GM19438 (cell line): ENCODE data around the gene OR2T12.
"Not testable (repeated sequence)": the region's sequence is repeated elsewhere in the genome, so short reads cannot be mapped to it uniquely, and the experiment has no call there.

Experiments
- ATAC-seq: cut with Tn5 transposase; IDR thresholded peaks from one replicate; pipeline ENCODE4 v1.9.1; 2021; ENCODE audit warnings: low read depth; ENCODE audit not compliant: unreplicated experiment

Gene OR2T12

GRCh38 chr1:248303324-248303723 is at the start of gene OR2T12:
TSS of gene OR2T12 (minus strand) at chr1:248303424. CDS start at chr1:248295578, 7,846 bp downstream.
- no peak for ATAC-seq

GRCh38 chr1:248348475-248348874 is 45.3 kb upstream of the OR2T12 start, which contains the start of gene OR14C36:
TSS of gene OR14C36 (plus strand) at chr1:248348775. CDS start at chr1:248348775, 0 bp downstream.
- ATAC-seq: no peak

- ATAC-seq: no peak
These were observed 40.2 kb upstream of the OR2T12 start for GRCh38 chr1:248343451-248343850.

DNA sequence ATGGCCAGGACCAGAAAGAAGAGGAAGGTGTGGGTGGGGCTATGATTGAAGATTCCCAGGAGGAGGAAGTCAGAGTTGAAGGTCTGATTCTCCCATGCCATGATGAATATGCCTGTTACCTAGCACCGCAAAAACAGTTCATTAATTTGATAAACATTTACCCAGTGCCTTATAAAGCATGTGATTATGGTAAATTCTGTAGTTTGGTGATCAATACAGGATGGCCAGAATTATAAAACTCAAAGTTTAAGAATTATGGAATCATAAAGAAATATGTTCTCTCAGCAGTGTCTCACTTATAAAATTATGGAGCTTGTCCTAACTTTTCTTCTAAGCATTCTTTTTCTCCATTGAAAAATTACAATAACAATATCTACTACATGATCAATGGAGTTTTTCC is 21.2 kb upstream of the OR2T12 start, which contains the start of gene OR2M7:
TSS of gene OR2M7 (minus strand) at position 101 of the 400 bp plus-strand sequence. CDS start at position 101, 0 bp downstream.
- ATAC-seq: no peak

DNA sequence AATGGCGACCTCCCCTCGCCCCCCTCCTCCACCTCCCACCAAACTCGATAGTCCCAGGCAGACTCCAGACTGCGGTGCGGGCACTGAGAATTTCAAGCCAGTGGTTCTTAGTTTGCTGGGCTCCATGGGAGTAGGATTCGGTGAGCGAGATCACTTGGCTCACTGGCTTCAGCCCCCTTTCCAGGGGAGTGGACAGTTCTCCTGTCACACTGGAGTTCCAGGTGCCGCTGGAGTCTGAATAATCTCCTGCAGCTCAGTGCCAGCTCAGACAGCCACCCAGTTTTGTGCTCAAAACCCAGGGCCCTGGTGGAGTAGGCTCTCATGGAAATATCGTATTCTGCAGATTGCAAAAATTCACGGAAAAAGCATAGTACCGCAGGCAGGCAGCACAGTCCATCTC is 13.6 kb upstream of the OR2T12 start:
- no peak for ATAC-seq

GRCh38 chr1:248306740-248307139 is 3.5 kb upstream of the OR2T12 start:
- not testable (repeated sequence) for ATAC-seq

- no peak for ATAC-seq
These were observed 2.9 kb upstream of the OR2T12 start for GRCh38 chr1:248306103-248306502.

DNA sequence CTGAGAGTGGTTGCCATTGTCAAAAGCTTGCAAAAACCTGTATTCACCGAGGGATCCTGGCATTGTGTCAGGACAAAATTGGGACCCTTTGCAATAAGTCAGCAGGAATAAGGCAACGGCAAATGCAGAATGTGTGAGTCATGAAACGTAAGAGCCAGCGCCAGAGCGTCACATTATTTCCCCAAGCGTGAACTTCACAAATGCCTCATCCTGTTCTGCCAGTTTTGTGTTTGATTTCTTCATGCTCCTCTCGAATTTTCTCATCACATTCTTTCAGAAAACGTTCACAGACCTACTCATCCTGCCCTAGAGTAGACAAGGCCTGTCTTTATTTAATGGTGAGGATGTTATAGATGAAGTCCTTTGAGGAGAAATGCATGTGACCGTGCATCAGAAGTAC is 2.4 kb upstream of the OR2T12 start:
- not testable (repeated sequence) for ATAC-seq

- ATAC-seq: no peak
These were observed 14.8 kb downstream of the OR2T12 start for GRCh38 chr1:248288391-248288790.

GRCh38 chr1:248277876-248278275 is 25.3 kb downstream of the OR2T12 start, which contains the start of gene OR2T33:
TSS of gene OR2T33 (minus strand) at chr1:248277976. CDS start at chr1:248273814, 4,162 bp downstream.
- ATAC-seq: no peak

DNA sequence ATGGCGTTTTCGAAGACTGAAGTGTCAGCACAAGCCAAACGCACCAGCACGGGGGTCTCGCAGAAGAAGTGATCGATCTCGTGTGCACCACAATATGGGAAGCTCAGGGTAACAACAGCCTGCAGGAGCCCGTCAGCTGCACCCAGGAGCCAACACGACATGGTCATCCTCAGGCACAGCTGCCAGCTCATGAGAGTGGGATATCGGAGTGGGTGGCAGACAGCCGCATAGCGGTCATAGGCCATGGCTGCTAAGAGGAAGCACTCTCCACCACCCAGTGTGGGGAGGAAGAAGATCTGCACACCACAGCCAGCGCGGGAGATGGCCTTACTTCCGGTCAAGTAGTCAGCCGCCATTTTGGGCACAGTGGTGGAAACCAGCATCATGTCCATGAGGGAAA is 30.0 kb downstream of the OR2T12 start:
- ATAC-seq: not testable (repeated sequence)

DNA sequence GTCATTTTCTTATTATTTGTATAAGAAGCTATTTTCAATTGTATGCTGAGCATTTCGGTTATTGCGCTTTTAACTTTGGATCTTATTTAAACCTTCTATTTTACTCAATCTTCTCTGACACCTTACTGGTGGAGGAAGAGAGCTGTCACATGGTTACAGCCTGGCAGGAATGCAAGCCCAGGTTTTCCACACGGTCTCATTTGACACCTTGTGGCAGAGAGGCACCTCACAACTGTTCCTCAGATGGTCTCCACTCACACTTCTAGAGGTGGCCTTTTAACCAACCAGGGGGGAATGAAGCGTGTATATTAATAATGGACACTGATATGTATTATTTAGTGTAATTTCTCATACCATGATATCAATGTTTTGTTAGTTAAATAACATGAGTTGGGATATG is 35.0 kb downstream of the OR2T12 start:
- no peak for ATAC-seq

GRCh38 chr1:248259309-248259708 is 43.9 kb downstream of the OR2T12 start:
- ATAC-seq: not testable (repeated sequence)

- peak; percentile 88 for ATAC-seq
These were observed 60.0 kb downstream of the OR2T12 start for GRCh38 chr1:248243204-248243603.
